Neural cell (in vitro differentiated cells): ENCODE results near the gene CCN2. TPM values are rescaled to one million over a fixed set of nuclear protein-coding genes. Genes with fewer than 3 reads are reported as not detected.

Source experiments
- H2AFZ ChIP-seq: fragments of 200-600, 300-800 bp; sonication (generic), shearing (Covaris generic); 2 replicates; pipeline ENCODE4 v1.6.0; 2014; ENCODE audit warnings: low read depth, mild to moderate bottlenecking, antibody characterized with exemption, low read length, moderate library complexity
- H3F3A ChIP-seq: fragments of 200-600 bp; shearing (Covaris generic); 2 replicates; pipeline ENCODE4 v1.6.1; 2016; ENCODE audit warnings: mild to moderate bottlenecking, moderate library complexity, mixed read lengths, antibody characterized with exemption, low read length; ENCODE audit not compliant: insufficient read depth, poor library complexity, severe bottlenecking
- H3K27ac ChIP-seq: fragments of 200-600, 300-800 bp; sonication (generic), shearing (Covaris generic); 2 replicates; pipeline ENCODE4 v1.5.1; 2014; ENCODE audit warnings: mild to moderate bottlenecking, low read length, moderate library complexity
- H3K27me3 ChIP-seq: fragments of 300-800, 200-600 bp; sonication (generic), shearing (Covaris generic); 2 replicates; pipeline ENCODE4 v1.6.0; 2014; ENCODE audit warnings: mild to moderate bottlenecking, low read depth, low read length, moderate library complexity; ENCODE audit not compliant: insufficient read depth
- H3K36me3 ChIP-seq: fragments of 300-800, 200-600 bp; sonication (generic), shearing (Covaris generic); 2 replicates; pipeline ENCODE4 v1.5.1; 2014; ENCODE audit warnings: mild to moderate bottlenecking, antibody characterized with exemption, low read length, moderate library complexity; ENCODE audit not compliant: insufficient read depth
- H3K4me2 ChIP-seq: fragments of 300-800, 200-600 bp; sonication (generic), shearing (Covaris generic); 2 replicates; pipeline ENCODE4 v1.6.0; 2014; ENCODE audit warnings: mild to moderate bottlenecking, low read length
- H3K4me3 ChIP-seq: fragments of 300-800, 200-600 bp; sonication (generic), shearing (Covaris generic); 2 replicates; pipeline ENCODE4 v1.5.1; 2014; ENCODE audit warnings: mild to moderate bottlenecking, low read length, moderate library complexity
- H3K79me2 ChIP-seq: fragments of 200-600 bp; shearing (Covaris generic); replicated peaks from 2 replicates; pipeline ENCODE4 v1.6.0; 2014; ENCODE audit warnings: mild to moderate bottlenecking, low read length, moderate library complexity; ENCODE audit not compliant: insufficient read depth
- H3K9ac ChIP-seq: fragments of 300-800, 200-600 bp; sonication (generic), shearing (Covaris generic); 2 replicates; pipeline ENCODE4 v1.6.1; 2016; ENCODE audit warnings: mild to moderate bottlenecking, low read length, mixed read lengths
- H3K9me2 ChIP-seq: fragments of 200-600 bp; shearing (Covaris generic); 2 replicates; pipeline ENCODE4 v1.6.1; 2016; ENCODE audit warnings: mild to moderate bottlenecking, low read length, mixed read lengths; ENCODE audit not compliant: insufficient read depth
- H3K9me3 ChIP-seq: fragments of 200-600, 300-800 bp; sonication (generic), shearing (Covaris generic); 2 replicates; pipeline ENCODE4 v1.6.1; 2016; ENCODE audit warnings: mild to moderate bottlenecking, mixed run types, low read length, moderate library complexity, mixed read lengths
- H4K20me1 ChIP-seq: fragments of 200-600 bp; shearing (Covaris generic); 2 replicates; pipeline ENCODE4 v1.6.1; 2016; ENCODE audit warnings: mild to moderate bottlenecking, mixed run types; ENCODE audit not compliant: insufficient read depth
- CTCF ChIP-seq: fragments of 450-650 bp; IDR thresholded peaks from 2 replicates; pipeline ENCODE4 v1.5.1; 2014; ENCODE audit warnings: antibody characterized with exemption, mild to moderate bottlenecking, moderate library complexity; ENCODE audit not compliant: poor library complexity, severe bottlenecking
- EP300 ChIP-seq: fragments of 450-650 bp; conservative IDR thresholded peaks from 2 replicates; pipeline ENCODE4 v1.6.1; 2014; ENCODE audit warnings: antibody characterized with exemption, mild to moderate bottlenecking, moderate library complexity; ENCODE audit not compliant: poor library complexity, severe bottlenecking
- EZH2 ChIP-seq: fragments of 200-600, 300-800 bp; shearing (Covaris generic), sonication (generic); IDR thresholded peaks from 2 replicates; pipeline ENCODE4 v1.6.1; 2014; ENCODE audit warnings: antibody characterized with exemption, low read length, borderline replicate concordance, mild to moderate bottlenecking; ENCODE audit not compliant: insufficient read depth, poor library complexity, severe bottlenecking
- MXI1 ChIP-seq: fragments of 450-650 bp; conservative IDR thresholded peaks from 2 replicates; pipeline ENCODE4 v1.6.1; 2014; ENCODE audit warnings: antibody characterized with exemption, mild to moderate bottlenecking; ENCODE audit not compliant: poor library complexity, severe bottlenecking
- POLR2AphosphoS5 ChIP-seq: IDR thresholded peaks from 2 replicates; pipeline ENCODE4 v1.6.1; 2012
- RAD21 ChIP-seq: fragments of 450-650 bp; conservative IDR thresholded peaks from 2 replicates; pipeline ENCODE4 v1.6.1; 2014; ENCODE audit warnings: antibody characterized with exemption, mild to moderate bottlenecking, moderate library complexity
- REST ChIP-seq: IDR thresholded peaks from 2 replicates; pipeline ENCODE4 v1.6.1; 2012; ENCODE audit warnings: borderline replicate concordance
- SMC3 ChIP-seq: fragments of 450-650 bp; conservative IDR thresholded peaks from 2 replicates; pipeline ENCODE4 v1.6.1; 2014; ENCODE audit warnings: antibody characterized with exemption, mild to moderate bottlenecking, moderate library complexity; ENCODE audit not compliant: poor library complexity
- TAF1 ChIP-seq: IDR thresholded peaks from 2 replicates; pipeline ENCODE4 v1.6.1; 2012; ENCODE audit warnings: low read depth
- polyA plus RNA-seq: library from polyadenylated mRNA; depleted of rRNA; stranded (reverse); fragments of >200 nt; gene quantifications from 2 replicates; pipeline ENCODE4 v1.2.3, GENCODE V29; 2014

The CCN2 gene
- polyA plus RNA-seq, 1 donor from 2014 or later = 1.5 TPM

GRCh38 chr6:131992557-131992956 lies 41.4 kb upstream of the CCN2 start:
- no peaks in the 10 kb centered on the region for H3K79me2 ChIP-seq
- no peaks in the 10 kb centered on the region for H4K20me1 ChIP-seq
- H3K9ac ChIP-seq = no peak overlapping the region
- H3K4me2 ChIP-seq = no peak overlapping the region
- H3F3A ChIP-seq = no peaks in the 10 kb centered on the region
- H3K27ac ChIP-seq = no peak overlapping the region
- H2AFZ ChIP-seq = no peak overlapping the region
- H3K27me3 ChIP-seq = no peaks in the 10 kb centered on the region
- TF ChIP-seq RAD21 = no peak
- no peak for TF ChIP-seq EZH2
- no peak for TF ChIP-seq EP300
- no peak for TF ChIP-seq POLR2AphosphoS5
- TF ChIP-seq MXI1 = no peak
- TF ChIP-seq SMC3 = no peak
- no peak for TF ChIP-seq TAF1
- no peak for TF ChIP-seq REST
- no peak for TF ChIP-seq CTCF
- no peaks in the 10 kb centered on the region for H3K9me2 ChIP-seq
- H3K9me3 ChIP-seq = no peaks in the 10 kb centered on the region
- H3K4me3 ChIP-seq = no peak overlapping the region
- no peaks in the 10 kb centered on the region for H3K36me3 ChIP-seq

GRCh38 chr6:131989036-131989435 lies 37.9 kb upstream of the CCN2 start:
- no peaks in the 10 kb centered on the region for H3K27me3 ChIP-seq
- H3K27ac ChIP-seq = no peak overlapping the region
- no peak overlapping the region for H3K9ac ChIP-seq
- H3K4me2 ChIP-seq = no peak overlapping the region
- H3K79me2 ChIP-seq = no peaks in the 10 kb centered on the region
- H3K4me3 ChIP-seq = no peak overlapping the region
- no peaks in the 10 kb centered on the region for H3K9me2 ChIP-seq
- no peak for TF ChIP-seq MXI1
- TF ChIP-seq EZH2 = no peak
- H3K9me3 ChIP-seq = no peaks in the 10 kb centered on the region
- no peaks in the 10 kb centered on the region for H3F3A ChIP-seq
- no peaks in the 10 kb centered on the region for H3K36me3 ChIP-seq
- no peaks in the 10 kb centered on the region for H4K20me1 ChIP-seq
- no peak overlapping the region for H2AFZ ChIP-seq

GRCh38 chr6:131982740-131983259 lies 31.6 kb upstream of the CCN2 start:
- Histone ChIP-seq H3K9ac (no peak overlapping the region), H3K4me2 (no peak overlapping the region)
- TF ChIP-seq TAF1 (no peak), MXI1 (no peak), POLR2AphosphoS5 (no peak), EZH2 (no peak), REST (no peak), RAD21 (no peak), SMC3 (no peak)

More at GRCh38 chr6:131982740-131983259, 31.6 kb upstream of the CCN2 start:
- Histone ChIP-seq H2AFZ (no peak overlapping the region), H3K9me2 (no peaks in the 10 kb centered on the region), H3K79me2 (no peaks in the 10 kb centered on the region), H3K4me3 (no peak overlapping the region), H3K36me3 (no peaks in the 10 kb centered on the region), H3K27me3 (no peaks in the 10 kb centered on the region), H3F3A (no peaks in the 10 kb centered on the region), H3K9me3 (no peaks in the 10 kb centered on the region), H3K27ac (no peak overlapping the region), H4K20me1 (no peaks in the 10 kb centered on the region)
